Testis (tissue), 3 donors: ENCODE measurements around the gene PRKCZ. TPM values are rescaled to one million over a fixed set of nuclear protein-coding genes. Genes with fewer than 3 reads are reported as not detected.
A peak's percentile ranks its signal among the peaks of the same experiment; 100 is the strongest.

Experiments used
- DNase-seq: peaks from one replicate; pipeline ENCODE4 v3.0.0-alpha.2; 2019
- H3K27ac ChIP-seq, 2 donors: fragments of 200-600 bp; sonication (generic); one replicate each; pipeline ENCODE4 v1.5.1; 2019
- H3K27me3 ChIP-seq: fragments of 200-600 bp; sonication (generic); one replicate; pipeline ENCODE4 v1.5.1; 2019
- H3K36me3 ChIP-seq: fragments of 200-600 bp; sonication (generic); one replicate; pipeline ENCODE4 v1.5.1; 2017; ENCODE audit warnings: low read depth; ENCODE audit errors: missing control alignments
- H3K4me1 ChIP-seq: fragments of 200-600 bp; sonication (generic); one replicate; pipeline ENCODE4 v1.5.1; 2019
- H3K4me3 ChIP-seq, 2 donors: fragments of 200-600 bp; sonication (generic); one replicate each; pipeline ENCODE4 v1.5.1; 2017 to 2019
- H3K9me3 ChIP-seq: fragments of 200-600 bp; sonication (generic); one replicate; pipeline ENCODE4 v1.5.1; 2017
- CTCF ChIP-seq, 3 experiments: fragments of 450-650 bp in 2 of 3; fragments of 200-600 bp in 1 of 3; sonication (generic) in 1 of 3; IDR thresholded peaks; one replicate each; pipeline ENCODE4 v1.5.1; 2016 to 2019; ENCODE audit warnings: antibody characterized with exemption in 3 of 3, mild to moderate bottlenecking in 2 of 3, moderate library complexity in 1 of 3
- POLR2A ChIP-seq: fragments of 450-650 bp; IDR thresholded peaks from one replicate; pipeline ENCODE4 v1.6.1; 2017; ENCODE audit warnings: antibody characterized with exemption, mild to moderate bottlenecking, moderate library complexity
- WGBS, 2 donors: methylation state at CpG; one replicate each; pipeline ENCODE4 v1.1.5; 2018; 5-methylcytosine and 5-hydroxymethylcytosine counted together
- intact Hi-C: fragments of 100-400 bp; cut with DNase I; formaldehyde crosslinking; loops from one replicate; pipeline ENCODE4 v1.15.1; 2023; ENCODE audit warnings: low total_unique reads
- polyA plus RNA-seq: library from polyadenylated mRNA; stranded (reverse); fragments of 350-450 nt; fragmentation: Illumina TruSeq; extraction: RNeasy Lipid Tissue Mini Kit (QIAGEN cat#74804); gene quantifications from one replicate; pipeline ENCODE4 v1.2.3, GENCODE V29; 2014; ENCODE audit warnings: low read depth, low replicate concordance; ENCODE audit not compliant: insufficient read depth
- total RNA-seq, 2 donors: library from RNA; depleted of rRNA; stranded (reverse); fragments of >200 nt; gene quantifications; one replicate each; pipeline ENCODE4 v1.2.3, GENCODE V29; 2016

The PRKCZ gene
- total and polyA plus RNA-seq, 3 donors from 2014 or later = 86.4 to 142 (median 123) TPM

- 89 to 100% methylated on average over 1 to 4 of the region's 4 CpGs for WGBS, 2 donors
Observed at GRCh38 chr1:2043886-2044285, 6.3 kb upstream of the PRKCZ start.

GRCh38 chr1:2044510-2045319, 5.5 kb upstream of the PRKCZ start:
- 11 to 29% methylated on average over 14 to 42 of the region's 75 CpGs for WGBS, 2 donors
- Histone ChIP-seq H3K4me1 (peaks cover 7% of the 10 kb centered on the region), H3K27ac (no peak overlapping the region), H3K36me3 (no peaks in the 10 kb centered on the region), H3K27me3 (no peaks in the 10 kb centered on the region), H3K4me3 (peak overlapping the region; percentile 29 to 43), H3K9me3 (no peaks in the 10 kb centered on the region)
- peak; percentile 77 for DNase-seq
- TF ChIP-seq CTCF (IDR thresholded peaks at IDR 0.05) (peak; percentile 90 to 97 (median 96)), POLR2A (no peak)
- intact Hi-C loops = loop anchor here (5.0 kb wide), 1 partner anchor 102 kb away; no protein-coding TSS in a partner anchor

More at GRCh38 chr1:2043886-2044285, 6.3 kb upstream of the PRKCZ start:
- intact Hi-C loops = loop anchor here (5.0 kb wide), 1 partner anchor 102 kb away; no protein-coding TSS in a partner anchor
- Histone ChIP-seq H3K4me3 (no peak overlapping the region), H3K4me1 (peaks cover 5% of the 10 kb centered on the region), H3K27me3 (no peaks in the 10 kb centered on the region), H3K9me3 (no peaks in the 10 kb centered on the region), H3K36me3 (no peaks in the 10 kb centered on the region), H3K27ac (no peak overlapping the region)
- TF ChIP-seq POLR2A (no peak), CTCF (IDR thresholded peaks at IDR 0.05) (no peak)
- no peak for DNase-seq

- 56 to 68% methylated on average over 14 to 15 of the region's 15 CpGs for WGBS, 2 donors
- Histone ChIP-seq H3K4me1 (peaks cover 8% of the 10 kb centered on the region), H3K36me3 (no peaks in the 10 kb centered on the region), H3K27ac (no peak overlapping the region), H3K27me3 (no peaks in the 10 kb centered on the region), H3K4me3 (no peak overlapping the region), H3K9me3 (no peaks in the 10 kb centered on the region)
- intact Hi-C loops = no loop called here
- no peak for TF ChIP-seq POLR2A
- TF ChIP-seq CTCF (IDR thresholded peaks at IDR 0.05) = no peak
- DNase-seq = no peak
Observed at GRCh38 chr1:2045468-2046173, 4.6 kb upstream of the PRKCZ start.

- intact Hi-C loops = no loop called here
- Histone ChIP-seq H3K4me3 (no peak overlapping the region), H3K9me3 (no peaks in the 10 kb centered on the region), H3K27me3 (no peaks in the 10 kb centered on the region), H3K36me3 (no peaks in the 10 kb centered on the region), H3K27ac (no peak overlapping the region), H3K4me1 (peaks cover 8% of the 10 kb centered on the region)
- 48 to 59% methylated on average over 8 to 20 of the region's 20 CpGs for WGBS, 2 donors
- DNase-seq = peak; percentile 74
- TF ChIP-seq POLR2A (no peak), CTCF (IDR thresholded peaks at IDR 0.05) (peak; percentile 39 to 64 (median 57))
Observed at GRCh38 chr1:2046174-2046917, 3.9 kb upstream of the PRKCZ start.
